HL-60 (cell line): Measurements from ENCODE around the gene RPS6KA3.

ENCODE experiments used
- GABPA ChIP-seq: IDR thresholded peaks from 2 replicates; pipeline ENCODE4 v1.6.1; 2012; ENCODE audit warnings: low read depth
- POLR2AphosphoS5 ChIP-seq: IDR thresholded peaks from 2 replicates; pipeline ENCODE4 v1.6.1; 2012; ENCODE audit warnings: low read depth
- SPI1 ChIP-seq: IDR thresholded peaks from 2 replicates; pipeline ENCODE4 v1.6.1; 2012; ENCODE audit warnings: low read depth, mild to moderate bottlenecking, borderline replicate concordance
- TF ChIP-seq, protein P1 (sequence below): IDR thresholded peaks from one replicate; pipeline ENCODE4 v1.5.1; 2011; ENCODE audit warnings: low read length, control low read depth, inconsistent platforms; ENCODE audit not compliant: insufficient read depth
- TF ChIP-seq, protein P2 (sequence below): IDR thresholded peaks from 2 replicates; pipeline ENCODE4 v1.6.1; 2012; ENCODE audit warnings: low read depth; ENCODE audit not compliant: insufficient replicate concordance

DNA sequence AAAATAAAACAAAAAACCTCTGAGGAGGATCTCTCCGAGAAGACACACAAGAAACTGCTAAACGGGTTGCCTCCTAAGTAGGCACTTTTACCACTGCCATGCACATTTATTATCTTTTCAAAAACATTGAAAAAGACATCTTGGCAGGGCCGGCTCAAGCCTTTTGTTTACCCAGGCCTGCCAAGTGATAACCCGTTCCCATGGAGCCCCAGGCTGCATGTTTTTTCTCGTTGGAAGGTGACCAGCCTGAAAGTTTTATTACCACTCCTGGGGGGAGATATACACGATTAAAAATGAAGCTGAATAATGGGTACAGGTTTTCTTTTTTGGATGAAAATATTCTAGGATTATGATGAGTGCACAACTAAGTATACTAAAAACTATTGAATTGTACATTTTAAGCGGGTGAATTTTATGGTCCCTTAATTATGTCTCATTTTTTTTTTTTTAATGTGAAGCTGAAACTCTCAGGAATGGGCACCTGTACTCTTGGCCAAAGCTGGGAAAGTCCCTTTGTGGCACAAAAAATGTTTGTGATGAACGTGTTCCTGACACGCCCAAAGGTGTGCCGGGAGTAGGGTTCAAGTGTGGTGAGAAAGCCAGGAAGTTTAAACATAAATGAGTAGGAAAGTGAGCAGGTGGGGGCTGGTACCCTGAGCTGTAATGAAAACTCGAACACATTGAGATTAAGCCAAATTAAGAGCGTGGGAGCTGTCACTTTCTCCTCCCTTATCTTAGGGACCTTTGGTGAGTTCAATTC lies 148.5 kb downstream of the RPS6KA3 start:
- TF ChIP-seq, protein P1, sequence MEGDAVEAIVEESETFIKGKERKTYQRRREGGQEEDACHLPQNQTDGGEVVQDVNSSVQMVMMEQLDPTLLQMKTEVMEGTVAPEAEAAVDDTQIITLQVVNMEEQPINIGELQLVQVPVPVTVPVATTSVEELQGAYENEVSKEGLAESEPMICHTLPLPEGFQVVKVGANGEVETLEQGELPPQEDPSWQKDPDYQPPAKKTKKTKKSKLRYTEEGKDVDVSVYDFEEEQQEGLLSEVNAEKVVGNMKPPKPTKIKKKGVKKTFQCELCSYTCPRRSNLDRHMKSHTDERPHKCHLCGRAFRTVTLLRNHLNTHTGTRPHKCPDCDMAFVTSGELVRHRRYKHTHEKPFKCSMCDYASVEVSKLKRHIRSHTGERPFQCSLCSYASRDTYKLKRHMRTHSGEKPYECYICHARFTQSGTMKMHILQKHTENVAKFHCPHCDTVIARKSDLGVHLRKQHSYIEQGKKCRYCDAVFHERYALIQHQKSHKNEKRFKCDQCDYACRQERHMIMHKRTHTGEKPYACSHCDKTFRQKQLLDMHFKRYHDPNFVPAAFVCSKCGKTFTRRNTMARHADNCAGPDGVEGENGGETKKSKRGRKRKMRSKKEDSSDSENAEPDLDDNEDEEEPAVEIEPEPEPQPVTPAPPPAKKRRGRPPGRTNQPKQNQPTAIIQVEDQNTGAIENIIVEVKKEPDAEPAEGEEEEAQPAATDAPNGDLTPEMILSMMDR: no peak
- TF ChIP-seq SPI1 (no peak), POLR2AphosphoS5 (no peak), GABPA (no peak)
- TF ChIP-seq, protein P2, sequence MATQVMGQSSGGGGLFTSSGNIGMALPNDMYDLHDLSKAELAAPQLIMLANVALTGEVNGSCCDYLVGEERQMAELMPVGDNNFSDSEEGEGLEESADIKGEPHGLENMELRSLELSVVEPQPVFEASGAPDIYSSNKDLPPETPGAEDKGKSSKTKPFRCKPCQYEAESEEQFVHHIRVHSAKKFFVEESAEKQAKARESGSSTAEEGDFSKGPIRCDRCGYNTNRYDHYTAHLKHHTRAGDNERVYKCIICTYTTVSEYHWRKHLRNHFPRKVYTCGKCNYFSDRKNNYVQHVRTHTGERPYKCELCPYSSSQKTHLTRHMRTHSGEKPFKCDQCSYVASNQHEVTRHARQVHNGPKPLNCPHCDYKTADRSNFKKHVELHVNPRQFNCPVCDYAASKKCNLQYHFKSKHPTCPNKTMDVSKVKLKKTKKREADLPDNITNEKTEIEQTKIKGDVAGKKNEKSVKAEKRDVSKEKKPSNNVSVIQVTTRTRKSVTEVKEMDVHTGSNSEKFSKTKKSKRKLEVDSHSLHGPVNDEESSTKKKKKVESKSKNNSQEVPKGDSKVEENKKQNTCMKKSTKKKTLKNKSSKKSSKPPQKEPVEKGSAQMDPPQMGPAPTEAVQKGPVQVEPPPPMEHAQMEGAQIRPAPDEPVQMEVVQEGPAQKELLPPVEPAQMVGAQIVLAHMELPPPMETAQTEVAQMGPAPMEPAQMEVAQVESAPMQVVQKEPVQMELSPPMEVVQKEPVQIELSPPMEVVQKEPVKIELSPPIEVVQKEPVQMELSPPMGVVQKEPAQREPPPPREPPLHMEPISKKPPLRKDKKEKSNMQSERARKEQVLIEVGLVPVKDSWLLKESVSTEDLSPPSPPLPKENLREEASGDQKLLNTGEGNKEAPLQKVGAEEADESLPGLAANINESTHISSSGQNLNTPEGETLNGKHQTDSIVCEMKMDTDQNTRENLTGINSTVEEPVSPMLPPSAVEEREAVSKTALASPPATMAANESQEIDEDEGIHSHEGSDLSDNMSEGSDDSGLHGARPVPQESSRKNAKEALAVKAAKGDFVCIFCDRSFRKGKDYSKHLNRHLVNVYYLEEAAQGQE: no peak
